ENCODE measurements around the gene NR2F2.
A peak's percentile ranks its signal among the peaks of the same experiment; 100 is the strongest.

The NR2F2 gene

DNA sequence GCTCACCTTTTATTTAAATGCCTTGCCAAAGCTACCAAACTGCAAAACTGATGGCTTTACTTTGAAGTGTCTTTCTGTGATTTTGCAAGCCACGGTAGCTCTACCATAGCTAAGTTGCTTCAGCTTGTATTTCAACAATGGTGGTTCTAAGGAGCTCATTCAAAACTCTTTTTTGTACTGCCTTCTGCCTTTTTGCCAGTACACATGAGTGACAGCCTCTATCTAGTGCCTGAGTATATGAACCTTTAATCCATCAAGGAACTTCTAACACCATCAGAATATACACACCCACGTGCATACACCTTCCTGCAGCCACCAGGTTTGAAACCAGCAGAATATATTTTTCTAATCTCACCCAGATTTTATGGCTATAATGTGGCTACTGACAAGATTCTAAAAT is 10.4 kb upstream of the NR2F2 start:
- DNase-seq, result no peak

DNA sequence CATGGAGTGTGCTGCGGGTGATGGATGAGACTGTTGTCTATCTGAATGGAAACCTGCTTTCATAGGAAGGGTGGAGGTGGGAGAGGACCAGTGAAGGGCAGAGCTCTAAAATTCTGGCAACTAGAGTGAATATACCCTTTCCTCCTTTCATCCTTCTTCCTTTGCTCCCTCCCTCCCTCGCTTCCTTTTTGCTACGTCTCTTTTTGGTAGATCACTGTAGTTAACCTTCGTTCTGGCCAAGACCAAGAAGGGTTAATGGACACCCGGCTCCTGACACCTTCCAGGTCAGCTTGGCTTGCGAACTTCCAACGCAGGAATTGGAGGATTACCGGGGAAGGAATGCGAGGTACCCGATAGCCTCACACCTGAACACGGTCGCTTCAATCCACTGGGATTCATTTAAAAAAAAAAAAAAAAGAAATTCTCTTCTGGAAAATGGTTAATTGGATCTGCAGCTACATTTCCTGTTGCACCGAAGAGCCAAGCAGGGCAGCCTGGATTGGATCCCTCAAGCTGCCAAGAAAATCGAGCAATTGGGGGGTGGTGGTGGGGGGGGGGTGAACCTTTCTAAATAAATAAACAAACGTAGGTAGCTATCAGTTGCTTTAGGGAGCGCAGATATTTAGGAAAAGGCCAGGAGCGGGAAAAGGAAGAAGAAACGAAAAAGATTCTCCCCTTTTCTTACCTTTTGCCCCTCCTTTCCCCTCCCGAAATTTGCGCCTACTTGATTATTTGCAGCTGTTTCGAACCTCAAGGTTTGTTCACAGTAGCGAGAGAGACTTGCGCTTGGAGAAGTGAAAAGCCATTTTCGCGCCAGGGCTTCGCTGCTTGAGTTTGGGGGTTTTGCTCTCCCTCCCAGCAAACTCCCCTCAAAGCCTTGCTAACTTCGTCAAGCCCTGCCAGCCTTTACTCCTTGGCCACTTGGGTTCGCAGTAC is 9.5 kb upstream of the NR2F2 start:
- no peak for DNase-seq

DNA sequence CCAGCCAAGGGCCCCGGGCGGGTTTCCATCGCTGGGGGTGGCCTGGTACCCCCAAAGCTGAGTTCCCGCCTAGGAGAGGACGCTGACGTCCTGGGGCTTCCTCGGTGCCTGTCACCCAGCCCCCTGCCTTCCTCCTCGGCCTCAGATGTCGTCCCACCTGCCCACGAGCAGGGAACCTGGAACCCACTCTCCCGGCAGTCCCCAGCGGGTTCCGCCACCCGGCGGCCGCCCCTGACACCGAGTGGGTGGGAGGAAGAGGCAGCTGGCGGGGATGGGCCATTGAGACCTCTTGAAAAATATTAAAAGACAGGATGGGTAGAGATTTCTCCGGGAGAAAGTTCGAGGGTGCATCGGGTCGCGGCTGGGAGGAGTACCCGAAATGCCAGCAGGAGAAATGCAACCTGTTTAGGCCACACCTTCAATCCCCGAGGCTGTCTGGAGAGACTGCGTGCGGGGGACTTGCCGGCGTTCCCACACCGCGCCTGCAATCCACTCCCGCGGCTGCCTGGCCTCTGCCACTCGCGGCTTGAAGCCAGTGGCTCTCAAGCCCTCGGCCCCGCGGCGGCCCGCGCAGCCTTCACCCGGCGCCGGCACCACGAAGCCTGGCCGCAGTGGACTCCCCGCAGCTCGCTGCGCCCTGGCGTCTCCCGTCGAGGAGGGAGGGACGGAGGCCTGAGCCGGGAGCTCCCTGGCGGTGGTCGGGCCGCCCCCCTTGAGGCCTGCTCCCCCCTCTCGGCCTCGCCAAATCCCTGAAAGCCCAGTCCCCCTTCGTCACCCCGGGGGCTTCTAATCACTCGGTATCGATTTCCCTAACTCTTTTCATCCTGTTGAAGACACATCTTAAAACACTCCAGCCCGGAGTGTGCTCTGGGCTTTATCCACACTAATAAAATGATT is 8.6 kb upstream of the NR2F2 start:
- no peak for DNase-seq

DNA sequence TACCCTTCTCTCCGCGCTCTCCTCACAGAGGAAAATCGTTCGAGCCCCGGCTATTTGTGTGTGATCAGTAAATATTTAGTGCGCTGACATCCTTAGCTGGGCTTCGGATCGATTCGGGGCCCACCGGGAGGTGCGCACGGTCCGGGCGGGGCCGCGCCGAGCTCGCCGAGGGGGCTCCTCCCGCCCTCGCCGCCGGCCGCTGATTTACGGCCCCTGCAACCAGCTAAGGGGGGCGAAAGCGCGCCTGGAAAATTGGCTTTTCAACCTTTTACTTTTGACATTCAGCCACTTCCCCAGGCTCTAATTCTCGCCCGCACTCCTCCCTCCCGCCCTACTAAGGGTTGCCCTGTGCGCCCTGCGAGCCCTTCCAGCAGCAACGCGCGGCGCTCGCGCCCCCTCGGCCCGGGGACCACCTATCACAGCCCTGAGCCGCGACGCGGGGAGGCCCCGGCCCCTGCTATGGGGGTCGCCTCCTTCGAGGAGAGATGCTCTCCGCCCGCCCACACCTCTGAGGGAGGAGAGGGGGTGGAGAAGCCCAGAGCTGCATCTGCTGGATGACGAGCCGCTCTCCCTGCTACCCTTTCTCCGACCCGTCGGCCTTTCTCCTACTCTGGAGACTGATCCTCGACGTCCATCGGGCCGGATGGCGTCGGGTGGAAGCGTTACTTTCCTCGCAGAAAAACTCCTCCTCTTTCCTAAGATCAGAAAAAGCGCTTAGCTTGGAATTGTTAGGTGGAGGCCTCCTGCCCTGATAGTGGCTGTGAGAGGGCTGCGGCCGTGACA is 7.8 kb upstream of the NR2F2 start:
- DNase-seq, result no peak

DNA sequence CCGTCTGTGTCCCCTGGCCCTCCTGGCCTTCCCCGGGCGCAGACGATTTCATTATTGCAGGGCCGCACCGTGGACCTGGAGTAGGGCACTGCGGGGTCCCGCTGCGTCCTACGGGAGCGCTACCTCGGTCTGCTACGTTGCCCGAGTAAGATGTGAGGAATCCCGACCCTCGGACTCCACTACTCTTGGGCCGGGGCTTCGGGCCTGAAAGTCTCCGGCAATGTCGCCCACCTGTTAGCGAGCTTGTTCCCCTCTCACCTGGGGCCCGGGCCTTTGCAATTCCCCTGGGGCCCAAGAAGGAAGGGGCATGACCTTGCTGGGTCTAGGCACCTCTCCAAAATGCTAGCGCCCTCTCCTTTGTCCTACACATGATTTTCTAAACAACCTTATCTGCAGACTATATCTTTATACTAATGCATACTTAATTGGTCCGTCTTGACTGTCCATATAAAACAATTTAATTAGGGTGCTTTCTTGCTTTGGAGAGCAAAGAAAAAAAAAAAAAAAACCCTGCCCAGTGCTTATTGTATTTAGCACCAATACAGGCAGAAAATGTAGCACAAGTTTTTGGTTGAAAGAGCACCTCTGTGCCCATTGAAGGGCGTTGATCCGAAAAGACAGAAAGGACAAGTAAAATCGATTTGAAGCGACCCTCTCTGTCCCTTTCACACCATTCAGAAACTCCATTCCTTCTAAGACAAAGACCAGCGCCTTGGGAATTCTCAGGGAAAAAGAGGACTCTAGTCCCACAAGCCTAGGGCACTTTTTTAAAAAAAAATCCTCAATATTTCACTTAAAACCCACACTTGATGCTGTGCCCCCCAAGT is 7.0 kb upstream of the NR2F2 start:
- DNase-seq, result no peak

DNA sequence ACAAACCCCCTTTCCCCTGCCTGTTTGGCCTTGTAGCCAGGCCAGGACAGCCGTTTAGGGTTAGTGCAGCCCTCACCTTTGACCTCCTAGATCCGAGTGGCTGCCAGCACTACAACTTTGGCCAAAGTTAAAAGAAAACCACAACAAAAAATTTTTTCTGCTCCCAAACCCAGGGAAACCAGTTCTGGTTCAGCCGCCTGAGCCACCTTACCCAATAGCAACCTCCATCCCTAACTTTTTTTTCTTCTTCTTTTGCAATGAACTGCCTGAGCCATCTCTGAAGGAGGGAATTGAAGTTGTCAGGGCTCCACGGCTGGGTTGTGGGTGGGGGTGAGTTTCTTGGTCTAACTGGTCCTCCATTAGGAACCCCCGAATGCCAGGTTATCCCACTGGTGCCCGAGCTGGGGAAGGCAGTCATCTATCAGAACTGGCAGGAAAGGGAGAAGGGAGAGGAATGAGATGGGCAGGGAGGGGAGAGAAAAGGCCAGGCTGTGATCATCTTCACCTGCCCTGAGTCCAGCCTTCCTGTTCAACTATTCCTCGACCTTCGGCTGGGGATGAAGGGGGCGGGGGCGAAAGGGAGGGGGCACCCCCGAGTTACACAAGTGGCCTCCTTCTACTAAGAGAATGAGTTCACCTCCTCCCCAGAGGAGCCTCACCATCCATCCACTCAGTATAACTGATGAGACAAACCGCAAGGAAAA is 6.2 kb upstream of the NR2F2 start:
- no peak for DNase-seq

DNA sequence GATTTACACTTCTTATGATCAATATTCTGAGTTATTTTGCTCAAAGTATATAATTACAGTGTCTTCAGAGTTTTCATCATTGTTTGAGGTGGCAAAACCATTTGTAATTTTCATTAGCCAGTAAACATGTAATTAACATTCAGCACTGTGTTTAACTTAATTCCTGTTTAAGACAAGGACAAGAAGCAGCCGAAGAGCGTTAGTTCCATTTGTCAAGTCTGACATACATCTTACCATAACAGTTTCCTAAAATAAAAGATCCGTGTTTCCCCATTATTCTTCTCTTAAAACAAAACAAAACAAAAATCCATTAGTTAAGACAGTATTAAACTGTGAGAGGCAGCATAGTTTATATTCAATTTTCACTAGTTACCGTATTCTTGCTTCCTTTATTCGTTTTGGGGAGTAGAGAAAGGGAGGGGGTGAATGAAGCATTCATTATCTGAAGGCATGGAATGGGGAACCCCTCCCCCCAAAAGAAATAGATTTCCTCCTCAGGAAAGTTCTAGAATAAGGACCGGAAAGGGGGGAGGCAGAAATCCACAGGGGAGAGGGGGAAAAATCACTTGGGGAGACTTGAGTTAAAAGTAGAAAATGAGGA is 5.5 kb upstream of the NR2F2 start:
- DNase-seq, result no peak

DNA sequence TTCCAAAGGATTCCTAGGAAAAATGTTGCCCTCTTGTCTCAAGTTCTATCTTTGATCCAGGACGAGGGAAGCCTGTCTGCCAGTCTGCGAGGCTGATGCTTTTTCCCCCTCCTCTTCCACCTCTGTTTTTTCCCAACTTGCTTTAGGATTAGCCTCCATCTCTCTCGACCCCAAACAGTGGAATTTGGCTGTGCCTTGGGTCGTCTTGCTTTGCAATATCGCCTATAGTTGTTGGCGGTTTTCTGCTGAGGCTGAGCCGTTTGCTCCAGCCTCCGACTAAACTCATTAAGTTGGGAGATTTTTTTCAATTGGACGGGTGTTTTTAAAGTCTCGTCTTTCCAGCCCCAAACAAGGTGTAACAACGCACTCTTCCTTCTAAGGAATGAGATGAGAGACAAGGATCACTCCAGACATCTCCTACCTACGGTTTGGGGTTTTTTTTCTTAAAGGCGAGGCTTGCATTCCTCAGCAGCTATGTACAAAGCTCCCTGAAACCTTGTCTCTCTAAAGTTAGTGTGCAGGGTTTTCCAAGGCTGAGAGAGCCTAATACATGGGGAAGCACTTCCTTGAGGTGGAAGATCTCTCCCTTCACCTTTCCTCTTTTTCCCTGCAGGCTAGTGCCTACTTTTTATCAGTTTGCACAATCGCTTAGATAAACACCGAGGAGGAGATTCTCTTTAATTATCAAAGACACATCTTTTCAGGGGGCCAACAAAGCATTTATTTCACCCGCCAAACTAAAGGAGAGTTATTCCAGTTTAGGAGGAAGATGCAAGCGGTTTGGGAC is 4.8 kb upstream of the NR2F2 start:
- DNase-seq, result no peak

DNA sequence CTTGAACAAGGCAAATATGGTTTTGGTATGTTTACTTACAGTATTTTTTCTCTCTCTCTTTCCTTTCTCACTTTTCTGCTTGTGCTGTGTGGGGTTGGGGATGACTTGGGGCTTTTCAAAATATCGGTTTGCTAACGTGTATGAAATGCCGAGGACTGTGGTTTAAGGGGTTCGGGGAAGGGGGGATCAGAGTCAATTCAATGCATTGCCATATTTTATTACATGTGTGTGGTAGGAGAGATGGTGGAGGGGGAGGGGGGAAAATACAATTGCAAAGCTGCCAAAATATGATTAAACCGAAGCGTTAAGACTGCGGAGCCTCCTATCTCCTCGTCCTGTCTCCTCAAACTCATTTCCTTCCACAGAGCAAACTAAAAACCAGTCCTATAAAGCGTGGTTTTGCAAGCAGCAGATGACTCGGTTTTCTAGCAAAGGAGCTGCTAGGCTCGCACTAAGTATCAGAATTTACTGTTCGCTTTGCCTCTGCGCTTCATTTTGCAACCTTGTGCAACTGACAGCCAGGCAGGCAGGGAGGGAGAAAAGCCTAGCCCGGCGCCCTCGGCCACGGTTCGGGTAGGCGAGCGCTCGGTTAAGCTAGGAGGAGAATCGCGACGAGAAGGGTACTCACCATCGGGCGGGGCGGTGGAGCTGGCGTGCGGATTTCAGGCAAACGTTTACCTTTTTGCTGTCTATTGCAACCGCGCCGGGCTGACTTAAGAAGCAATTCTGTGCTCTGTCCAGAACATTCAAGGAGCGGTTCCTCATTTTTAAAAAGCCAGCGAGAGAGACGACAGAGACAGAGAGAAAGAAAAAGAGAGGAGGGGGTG is 4.0 kb upstream of the NR2F2 start:
- DNase-seq, result peak; percentile 9

DNA sequence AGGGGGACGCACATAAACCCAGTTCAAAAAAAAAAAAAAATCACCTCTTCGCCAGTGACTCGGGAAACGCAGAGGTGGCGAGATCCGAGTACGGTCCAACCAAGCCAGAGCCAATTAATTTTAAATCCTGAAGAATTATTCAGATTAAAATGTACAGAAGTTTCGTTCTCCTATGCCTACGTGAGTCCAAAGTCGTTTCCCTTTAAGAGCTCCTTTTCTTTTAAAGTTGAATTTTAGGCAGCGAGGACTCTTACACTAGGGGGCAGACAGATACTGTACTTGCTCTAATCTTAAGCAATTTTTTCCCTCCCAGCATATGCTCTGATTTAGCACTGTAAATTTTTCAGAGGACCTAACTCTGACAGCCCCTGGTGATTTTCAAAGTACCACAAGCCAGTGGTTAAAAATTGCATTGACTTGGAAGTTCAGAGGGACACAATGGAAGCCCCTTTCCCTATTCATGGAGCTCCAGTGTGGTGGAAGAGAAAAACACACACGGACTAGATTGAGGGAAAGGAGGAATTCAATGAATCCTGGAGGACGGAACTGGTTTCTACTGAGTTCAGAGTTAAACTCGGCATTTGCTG is 3.3 kb upstream of the NR2F2 start:
- peak; percentile 68 for DNase-seq

DNA sequence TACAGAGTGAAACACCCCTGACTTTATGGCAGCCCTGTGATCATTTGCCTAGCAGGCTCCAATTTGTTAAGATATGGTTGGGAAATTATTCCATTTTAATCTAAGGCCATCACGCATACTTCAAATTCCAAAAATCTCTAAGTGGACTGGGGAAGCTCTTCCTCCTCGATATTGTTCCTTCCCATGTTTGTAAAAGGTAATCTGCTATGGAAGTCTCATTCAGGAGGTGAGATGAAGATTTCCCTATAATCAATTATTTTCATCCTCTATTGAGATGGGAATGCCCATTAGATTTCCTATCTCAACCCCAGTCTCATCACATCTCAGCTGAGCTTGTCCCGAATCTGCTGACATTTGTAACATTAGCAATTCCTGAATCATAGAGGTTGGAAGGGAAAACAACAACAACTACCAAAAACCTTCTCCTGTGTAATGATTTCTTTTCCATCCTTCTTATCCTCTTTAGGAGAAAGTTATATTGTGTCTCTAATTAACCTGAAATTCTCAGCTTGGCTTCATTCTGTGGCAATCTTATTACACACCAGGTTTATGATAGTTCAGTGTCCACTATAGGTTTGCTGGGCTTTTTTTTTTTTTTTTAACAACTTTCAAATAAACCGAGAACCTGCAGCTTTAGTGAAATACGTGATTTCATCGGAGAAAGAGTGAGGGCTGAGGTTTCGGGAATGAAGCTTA is 2.2 kb upstream of the NR2F2 start:
- no peak for DNase-seq

DNA sequence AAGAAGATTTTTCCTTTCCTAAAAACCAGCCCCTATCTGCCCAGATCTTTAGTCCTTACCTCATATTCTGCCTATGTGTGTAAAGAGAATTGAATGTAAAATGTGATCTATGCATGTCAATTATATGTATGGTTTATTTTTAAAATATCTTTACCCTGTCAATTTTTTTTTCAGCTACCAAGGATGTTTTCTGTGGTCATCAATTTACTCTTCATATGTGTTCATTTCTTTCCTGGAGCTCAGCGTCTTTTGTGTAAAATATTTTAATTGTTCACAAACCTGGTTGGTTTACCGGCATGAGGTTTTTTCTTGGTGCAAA is 1.7 kb upstream of the NR2F2 start:
- no peak for DNase-seq

DNA sequence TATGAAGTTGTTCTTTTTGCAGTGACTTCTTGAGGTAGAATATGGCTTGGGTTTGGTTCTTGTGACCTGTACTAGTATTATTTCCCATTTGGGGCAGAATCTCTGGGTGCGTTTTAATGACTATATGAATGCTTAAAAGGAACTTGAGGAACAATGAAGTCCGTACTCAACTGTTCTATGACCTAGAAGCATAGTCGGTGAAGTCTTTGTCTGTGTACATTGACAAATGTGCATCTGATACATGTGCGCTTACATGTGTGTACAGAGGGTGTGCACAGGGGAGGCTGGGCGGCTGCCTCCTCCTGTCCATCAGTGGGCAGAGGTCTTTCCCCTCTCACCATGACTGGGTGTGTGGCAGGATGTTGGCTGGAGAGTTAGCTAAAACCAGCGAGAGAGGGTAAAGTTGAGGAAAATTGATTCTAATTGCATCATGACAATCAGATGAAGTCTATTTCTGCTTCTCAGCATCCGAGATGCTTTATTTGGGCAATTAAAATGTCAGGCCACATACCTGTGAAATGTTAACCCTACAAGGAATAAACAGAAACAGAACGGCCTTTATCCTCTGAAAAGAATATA is 1.0 kb upstream of the NR2F2 start:
- no peak for DNase-seq

DNA sequence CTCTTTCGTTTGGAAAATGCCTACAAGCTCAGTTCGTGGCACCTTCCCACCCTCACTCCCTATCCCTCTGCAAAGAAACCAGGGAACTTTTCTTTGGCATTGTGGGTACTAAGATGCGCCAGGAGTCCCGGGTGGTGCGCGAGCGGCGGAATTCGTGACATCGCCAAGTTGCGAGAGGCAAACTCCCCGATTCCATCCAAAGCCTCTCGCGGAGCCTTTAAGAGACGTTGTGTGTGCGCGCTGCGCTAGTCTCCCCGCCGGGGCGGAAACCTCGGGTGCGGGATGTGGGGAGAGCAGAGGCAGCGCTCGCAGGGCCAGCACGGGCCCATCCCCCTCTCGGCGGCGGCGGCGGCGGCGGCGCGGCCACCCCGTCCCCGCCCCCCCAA is 443 bp upstream of the NR2F2 start:
- DNase-seq, result peak; percentile 16

DNA sequence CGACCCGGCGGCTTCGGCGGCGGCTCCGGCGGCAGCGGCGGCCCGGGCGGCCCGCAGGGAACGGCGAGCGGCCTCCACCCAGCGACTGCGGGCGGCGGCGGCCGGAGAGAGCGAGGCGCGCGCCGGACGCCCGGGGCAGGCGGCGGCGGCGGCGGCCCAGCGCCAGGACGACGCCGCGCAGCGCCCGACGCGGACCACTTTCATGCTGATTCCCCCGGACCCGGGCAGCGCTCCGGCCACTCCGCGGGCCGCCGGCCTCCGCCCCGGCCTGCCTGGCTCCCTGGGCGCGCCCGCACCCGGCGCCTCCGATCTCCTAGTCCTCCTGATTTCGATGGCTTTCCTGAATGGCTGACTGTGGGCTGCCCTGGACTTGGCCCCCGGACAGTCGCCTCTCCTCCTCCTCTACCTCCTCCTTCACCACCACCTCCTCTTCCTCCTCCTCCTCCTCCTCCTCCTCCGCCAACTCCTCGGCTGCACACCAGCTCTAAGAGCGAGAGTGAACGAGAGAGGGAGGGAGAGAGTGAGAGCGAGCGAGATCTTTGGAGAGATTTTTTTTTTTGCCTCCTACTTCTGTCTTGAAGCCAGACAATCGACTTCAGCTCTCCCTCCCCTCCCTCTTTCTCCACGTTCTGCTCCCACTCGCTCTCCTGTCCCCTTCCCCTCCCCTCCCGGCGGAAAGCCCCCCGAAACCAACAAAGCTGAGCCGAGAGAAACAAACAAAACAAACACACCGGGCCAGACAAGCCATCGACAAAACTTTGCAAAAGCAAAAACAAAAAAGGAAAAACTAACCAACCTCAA is 844 bp downstream of the NR2F2 start:
- DNase-seq, result no peak

DNA sequence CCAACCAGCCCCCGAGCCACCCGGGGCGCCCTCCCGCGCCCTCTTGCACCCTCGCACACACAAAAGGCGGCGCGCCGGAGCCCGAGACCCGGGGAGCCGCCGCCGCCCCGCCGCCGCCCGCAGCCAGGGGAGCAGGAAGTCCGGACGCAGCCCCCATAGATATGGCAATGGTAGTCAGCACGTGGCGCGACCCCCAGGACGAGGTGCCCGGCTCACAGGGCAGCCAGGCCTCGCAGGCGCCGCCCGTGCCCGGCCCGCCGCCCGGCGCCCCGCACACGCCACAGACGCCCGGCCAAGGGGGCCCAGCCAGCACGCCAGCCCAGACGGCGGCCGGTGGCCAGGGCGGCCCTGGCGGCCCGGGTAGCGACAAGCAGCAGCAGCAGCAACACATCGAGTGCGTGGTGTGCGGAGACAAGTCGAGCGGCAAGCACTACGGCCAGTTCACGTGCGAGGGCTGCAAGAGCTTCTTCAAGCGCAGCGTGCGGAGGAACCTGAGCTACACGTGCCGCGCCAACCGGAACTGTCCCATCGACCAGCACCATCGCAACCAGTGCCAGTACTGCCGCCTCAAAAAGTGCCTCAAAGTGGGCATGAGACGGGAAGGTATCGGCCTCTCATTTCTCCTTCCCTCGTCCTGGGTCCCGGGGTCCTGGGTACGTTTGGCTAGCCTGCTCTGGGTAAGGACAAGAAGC is 1.6 kb downstream of the NR2F2 start:
- DNase-seq, result no peak

Measured in suppressor macrophage treated with lipopolysaccharide for 4 hours (primary cell).